NCI-H1417 treated with DMSO at 0.1 percent for 48 hours (cell line): ENCODE data around the gene TCFL5.

Experiments used
- DNase-seq: peaks from one replicate; lab custom pipeline; 2025; lab: John Stamatoyannopoulos, UW

Gene TCFL5

DNA sequence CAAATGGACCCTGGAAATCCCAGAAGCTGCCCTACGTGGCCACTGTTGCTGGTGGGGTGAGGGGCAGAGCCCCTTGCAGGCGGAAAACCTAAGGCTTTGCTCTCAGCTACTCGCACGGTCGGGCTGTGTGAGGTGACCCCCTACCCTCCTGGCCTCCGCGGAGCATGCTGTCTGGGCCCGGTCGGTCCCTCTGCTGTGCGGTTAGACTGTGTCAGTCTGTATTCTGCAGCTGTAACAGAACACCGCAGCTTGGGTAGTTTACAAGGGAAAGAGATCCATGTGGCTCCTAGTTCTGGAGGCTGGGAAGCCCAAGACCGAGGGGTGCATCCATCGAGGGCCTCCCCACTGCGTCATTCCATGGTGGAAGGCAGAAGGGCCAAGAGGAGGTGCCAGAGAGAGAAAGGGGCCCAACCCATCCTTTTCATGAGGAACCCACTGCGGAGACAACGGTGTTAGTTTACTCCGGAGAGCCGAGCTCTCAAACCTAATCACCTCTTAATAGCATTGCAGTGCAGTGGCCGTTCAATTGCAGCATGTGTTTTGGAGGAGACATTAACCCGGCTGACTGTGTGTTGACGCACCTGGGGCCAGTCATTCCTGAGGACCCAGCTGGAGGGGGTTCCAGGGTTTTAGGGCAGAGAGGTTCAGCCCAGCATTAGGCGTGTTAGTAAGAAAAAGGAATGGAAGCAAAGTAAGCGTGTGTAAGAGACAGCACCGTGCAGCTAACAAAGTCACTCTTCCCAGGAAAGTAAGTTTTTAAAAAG, 26.5 kb downstream of the TCFL5 start:
- no peak for DNase-seq

DNA sequence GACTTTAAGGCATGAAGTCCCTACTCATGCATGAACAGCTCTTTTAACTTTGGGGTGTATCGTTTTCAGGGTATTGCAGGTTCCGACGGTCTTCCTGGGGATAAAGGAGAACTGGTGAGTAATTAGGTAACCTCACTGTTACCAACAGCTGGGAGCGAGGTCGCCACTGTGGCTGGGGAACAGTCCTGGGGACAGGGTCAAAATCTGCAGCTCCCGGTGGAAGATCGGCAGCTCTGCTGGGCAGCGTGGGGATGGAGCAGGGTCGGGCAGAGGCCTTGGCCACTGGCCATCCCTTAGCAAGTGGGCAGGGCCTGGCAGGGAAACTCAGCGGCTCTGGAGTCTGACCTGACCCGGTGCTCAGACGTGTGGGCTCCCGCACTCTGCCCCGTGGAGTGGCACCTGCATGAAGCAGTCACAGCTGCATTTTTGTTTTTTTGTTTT, 28.7 kb downstream of the TCFL5 start:
- no peak for DNase-seq

DNA sequence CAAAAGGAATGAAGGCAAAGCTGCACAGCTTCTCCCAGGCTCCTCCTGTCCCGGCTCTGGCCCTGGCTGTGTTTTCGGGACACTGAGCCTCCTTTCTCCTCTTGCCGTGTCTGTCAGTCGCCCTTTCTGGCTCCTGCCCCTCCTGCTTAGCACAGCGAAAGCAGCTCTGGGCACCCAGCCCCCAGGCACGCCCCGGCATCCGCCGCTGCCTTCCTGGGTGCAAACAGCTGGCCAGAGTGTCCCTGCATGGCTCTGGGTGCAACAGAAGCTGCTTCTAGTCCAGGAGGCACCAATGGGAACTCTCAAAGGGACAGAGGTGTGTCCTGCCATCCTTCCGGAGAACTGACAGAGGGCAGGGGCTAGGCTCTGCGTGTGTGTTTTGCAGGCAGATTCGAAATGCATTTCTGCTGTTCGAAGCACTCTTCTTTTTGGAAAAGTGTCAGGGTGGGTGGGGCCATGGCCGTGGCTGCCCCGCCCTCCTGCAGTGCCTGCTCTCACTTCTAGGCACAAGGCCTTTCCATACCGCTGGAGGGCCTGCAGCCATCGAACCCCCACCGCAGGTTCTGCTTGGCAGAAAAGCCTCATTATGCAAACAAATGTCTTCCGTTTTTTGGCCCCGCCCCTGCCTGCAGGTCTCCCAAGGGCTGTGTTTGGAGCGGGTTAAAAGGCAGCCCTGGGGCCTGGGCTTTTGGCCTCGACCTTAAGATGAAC, 29.3 kb downstream of the TCFL5 start:
- DNase-seq, result no peak

DNA sequence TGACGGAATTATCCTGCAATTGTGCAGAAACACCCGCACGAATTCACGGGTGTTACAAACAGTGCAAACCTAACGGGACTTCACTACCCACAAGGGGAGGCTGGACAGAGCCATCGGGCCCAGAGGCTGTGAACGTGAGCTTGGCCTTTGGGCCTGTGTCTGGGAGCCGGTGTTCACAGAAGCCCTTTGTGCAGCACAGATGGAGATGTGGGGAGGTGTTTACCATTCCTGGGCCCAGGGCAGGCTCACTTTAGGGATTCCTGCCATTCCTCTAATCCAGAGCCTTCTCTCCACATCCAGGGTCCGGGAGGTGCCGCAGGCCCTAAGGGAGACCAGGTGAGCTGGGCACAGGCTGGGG, 29.8 kb downstream of the TCFL5 start:
- no peak for DNase-seq

DNA sequence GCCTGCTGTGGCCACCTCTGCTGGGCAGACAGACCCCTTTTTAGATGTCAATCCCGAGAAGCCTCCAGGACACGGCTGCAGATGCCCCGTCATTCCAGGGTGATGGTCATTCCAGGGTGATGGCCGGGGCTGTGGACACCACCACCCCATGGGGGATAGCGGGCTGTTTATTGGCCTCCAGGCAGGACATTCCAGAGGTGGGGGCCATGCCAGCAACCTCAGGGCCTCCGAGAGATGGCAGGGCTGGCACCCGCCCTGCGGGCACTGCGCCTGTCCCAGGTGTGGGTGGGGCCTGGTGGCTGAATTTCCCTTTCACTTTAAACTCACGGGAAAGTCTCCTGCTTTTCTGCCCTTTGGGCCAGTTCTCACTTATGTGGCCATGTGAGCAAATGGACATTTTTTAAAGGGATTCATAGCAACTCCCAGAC, 30.2 kb downstream of the TCFL5 start:
- DNase-seq, result no peak

DNA sequence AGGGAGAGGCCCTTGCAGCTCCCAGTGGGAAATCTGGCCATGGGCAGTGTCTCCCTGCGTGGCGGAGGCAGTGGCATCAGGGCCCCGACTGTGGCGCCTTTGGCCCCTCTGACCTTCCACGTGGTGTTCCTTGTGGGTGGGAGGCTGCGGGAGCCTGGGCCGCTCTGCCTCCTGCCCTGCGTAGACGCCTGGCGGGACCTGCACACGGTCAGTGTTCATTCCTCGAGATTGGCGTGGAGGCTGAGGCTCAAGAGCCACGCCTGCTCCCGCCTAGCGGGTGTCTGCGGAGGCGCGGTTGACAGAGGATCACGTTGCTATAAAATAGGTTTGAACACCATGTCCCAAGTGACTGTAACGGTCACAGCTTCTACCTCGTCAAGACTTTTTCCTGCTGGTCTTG, 30.8 kb downstream of the TCFL5 start:
- DNase-seq, result no peak

DNA sequence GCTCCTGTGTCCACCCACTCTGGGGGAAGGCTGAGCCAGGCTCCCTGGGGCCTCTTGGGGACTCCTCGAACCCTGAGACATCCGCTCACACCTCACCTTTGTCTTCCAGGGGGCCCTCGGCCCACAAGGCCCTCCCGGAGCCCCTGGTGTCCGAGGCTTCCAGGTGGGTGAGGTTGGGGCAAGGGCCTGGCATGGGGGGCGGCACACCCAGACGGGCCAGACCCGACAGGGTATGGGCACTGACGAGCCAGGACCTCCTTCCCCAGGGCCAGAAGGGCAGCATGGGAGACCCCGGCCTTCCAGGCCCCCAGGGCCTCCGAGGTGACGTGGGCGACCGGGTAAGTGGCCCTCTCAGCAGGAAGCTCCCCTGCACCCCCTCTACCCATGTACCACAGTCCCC, 31.4 kb downstream of the TCFL5 start:
- no peak for DNase-seq

DNA sequence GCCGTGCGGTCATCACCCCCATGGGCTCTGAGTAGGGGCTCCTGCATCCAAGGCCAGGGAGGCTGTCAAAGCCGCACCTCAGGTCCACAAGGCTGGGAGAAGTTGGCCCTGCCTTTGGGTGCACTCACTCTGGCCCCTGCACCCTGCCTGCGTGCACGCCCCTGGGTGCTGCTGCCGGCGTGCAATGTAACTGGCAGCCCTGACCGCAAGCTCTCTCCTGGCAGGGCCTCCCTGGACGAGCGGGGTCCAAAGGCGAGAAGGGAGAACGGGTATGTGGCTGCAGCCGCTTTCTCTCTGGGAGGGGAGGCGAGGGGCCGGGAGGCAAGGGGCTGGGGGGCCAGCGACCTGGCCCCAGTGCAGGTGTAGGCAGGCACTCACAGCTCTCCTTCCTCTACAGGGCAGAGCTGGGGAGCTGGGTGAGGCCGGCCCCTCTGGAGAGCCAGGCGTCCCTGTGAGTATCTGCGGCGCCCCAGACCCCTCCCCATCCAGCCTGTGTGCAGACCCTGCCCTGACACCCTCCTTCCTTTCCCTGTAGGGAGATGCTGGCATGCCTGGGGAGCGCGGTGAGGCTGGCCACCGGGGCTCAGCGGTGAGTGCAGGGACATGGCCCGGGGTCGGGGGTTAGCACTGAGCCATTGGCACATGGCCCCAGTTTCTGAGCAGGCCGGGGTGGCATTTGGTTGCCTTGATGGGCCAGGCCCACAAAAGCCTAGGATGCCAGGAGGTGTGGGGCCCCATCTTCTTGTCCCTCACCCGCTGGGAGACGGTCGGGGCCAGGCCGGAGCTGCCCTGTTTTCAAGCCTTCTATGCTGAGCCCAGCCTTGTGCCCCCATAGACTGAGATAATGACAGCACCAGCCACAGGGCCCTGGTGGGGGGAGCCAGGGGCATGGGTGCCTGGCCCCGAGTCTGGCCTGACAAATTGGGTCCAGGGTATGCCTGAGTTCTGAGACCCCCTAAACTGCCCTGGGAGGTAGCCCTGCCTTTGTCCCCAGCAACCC, 32.1 kb downstream of the TCFL5 start:
- DNase-seq, result no peak

DNA sequence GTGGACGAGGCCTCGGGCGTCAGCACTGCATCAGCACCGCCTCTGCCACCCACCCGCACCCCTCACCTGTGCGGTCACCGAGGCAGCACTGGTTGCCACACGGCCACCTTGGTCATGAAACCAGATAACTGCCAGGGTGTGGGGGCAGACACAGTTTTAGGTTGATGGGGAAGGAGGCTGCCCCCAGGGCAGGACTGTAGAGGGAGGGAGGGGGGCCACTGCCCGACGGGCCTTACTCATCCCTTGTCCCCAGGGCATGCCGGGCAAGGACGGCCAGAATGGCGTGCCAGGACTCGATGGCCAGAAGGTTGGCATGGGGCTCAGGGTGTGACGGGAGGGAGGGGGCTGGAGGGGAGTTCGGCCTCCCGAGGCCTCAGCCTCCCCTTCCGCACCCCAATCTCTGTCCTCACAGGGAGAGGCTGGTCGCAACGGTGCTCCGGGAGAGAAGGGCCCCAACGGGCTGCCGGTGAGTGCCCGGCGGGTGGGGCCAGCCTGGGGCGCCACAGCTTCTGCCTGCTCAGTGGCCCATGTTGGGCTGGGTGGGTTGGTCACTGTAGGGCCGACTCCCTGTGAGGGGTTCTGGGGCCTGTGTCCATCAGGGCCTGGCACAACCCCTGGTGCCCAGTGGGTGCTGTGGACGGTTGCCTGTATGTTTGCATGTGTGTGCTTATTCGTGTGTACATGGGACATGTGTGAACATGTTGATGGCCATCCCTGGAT, 33.0 kb downstream of the TCFL5 start:
- no peak for DNase-seq

DNA sequence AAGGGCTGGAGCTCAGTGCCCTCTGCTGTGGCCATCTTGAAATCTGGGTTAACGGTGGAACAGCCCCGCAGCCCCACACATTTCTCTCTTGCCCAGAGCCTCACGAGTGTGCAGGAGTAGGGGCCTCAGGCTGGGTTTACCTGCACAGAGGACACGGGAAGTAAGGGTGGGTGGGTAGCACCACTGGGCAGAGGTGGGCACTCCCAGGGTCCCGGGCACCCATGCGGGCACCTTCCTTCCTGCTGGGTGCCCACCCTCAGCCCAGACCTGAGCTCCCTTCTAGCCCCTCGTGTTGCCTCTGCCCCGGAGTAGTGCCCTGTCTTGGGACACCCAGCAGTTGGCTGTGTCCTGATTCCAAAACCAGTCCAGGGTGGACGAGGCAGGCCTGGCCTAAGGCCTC, 33.6 kb downstream of the TCFL5 start:
- DNase-seq, result no peak

DNA sequence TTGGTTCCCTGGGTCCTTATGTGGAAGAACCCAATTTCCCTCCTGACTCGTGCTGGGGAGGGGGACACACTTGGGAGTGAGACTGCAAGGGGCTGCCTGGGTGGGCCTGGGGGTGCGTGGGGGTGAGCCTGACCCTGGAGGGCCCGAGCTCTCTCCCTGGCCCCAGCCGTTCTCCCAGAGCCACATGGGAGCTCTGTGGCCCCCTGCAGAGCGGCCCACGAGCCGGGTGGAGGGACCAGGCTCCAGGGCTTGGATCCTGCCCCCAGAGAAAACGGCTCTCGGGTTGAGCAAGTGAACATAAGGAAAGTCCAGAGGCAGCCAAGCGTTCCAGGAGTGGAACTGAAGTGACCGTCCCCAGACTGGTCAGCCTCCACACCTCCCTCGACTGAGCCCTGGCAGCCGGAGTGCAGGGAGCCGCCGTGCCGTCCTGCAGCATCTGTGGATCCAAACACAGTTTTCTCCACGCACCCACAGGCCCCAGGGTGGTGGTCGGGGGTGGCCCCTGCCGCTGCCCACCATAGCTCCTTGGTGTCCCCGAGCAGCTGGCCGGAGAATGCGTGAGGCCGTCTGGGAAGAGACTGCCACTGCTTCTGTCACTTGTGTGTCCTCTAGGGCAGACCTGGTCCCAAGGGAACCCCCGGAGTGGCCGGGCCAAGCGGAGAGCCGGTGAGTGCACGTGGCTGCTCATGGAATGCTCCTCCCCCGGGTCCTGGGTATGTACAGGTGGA, 34.1 kb downstream of the TCFL5 start:
- DNase-seq, result no peak

DNA sequence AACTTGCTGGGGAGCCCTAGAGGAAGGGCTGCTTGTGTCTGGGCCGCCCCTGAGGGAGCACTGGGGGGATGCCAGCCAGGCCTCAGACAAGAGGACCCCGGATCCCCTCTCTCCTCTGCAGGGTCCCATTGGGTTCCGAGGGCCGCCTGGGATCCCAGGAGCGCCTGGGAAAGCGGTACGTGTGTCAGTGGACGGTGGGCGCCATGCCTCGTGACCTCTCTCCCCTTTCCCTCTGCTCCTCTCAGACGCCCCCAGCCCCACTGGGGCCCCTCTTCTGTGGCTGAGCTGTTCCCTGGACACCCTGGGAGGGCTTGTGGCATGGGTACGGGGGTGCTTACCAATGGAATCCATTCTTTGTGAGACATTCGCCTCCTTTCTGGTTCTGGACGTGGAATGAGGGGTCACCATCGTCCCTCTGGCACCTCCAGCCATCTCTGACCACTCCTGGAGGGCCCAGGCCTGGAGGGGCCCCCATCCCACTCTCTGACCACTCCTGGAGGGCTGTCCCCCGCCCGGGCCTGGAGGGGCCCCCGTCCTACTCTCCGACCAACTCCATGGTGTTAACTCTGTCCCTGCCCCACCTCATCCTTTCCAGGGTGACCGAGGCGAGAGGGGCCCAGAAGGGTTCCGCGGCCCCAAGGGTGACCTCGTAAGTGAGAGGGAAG, 34.8 kb downstream of the TCFL5 start:
- no peak for DNase-seq

DNA sequence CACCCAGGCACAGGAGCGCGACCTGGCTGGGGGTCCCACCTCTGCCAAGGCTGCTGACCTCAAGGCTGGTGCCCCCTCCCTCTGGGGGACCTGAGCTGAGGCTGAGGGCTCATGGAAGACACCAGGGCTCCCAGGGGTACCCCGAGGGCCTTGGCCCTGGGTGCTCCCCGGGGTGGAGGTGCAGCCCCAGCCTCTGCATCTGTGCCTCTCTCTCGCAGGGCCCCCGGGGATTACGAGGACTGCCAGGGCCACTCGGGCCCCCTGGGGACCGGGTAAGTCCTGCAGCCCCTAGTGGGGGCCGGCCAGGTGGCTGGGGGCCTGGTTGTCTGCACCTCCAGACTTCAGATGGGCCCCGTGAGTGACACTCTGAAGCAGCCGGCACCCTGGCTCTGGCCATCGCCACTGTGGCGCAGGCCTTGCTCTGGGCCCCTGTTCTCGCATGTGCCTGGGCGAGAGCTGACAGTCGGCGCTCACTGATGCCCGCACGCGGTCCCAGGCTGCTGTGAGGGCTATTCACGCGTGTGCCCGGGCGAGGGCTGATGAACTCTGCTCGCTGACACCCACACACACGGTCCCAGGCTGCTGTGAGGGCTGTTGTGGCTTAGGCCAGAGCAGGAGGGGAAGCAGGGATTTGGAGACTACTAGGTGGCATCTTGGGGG, 35.5 kb downstream of the TCFL5 start:
- DNase-seq, result no peak

DNA sequence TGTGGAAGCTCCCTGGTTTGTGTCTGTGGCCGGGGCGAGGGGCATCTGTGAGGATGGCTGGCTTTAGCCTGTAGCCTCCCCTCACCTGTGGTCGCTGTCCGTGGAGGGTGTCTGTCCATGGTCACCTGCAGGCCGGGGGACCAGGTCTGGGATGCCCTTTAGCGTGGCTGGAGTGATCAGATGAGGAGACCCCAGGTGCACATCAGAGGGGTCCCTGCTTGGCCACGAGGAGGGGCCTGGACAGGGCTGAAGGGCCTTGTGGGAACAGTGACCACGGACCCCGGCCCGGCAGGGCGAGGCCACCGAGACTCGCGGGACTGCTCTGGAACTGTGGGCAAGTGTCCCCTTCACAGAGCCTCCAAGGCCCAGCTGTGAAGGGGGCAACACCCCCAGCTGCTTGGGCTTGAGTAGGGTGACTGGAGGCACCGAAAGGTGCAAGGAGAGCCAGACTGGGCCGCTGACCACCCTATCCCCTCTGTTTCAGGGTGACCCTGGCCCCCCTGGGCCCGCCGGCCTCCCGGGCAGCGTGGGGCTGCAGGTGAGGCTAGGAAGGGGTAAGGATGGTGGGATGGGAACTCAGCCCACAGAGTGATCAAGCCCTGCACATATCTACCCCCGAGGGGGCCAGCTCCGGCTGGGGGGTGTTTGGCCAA, 36.2 kb downstream of the TCFL5 start:
- DNase-seq, result no peak

DNA sequence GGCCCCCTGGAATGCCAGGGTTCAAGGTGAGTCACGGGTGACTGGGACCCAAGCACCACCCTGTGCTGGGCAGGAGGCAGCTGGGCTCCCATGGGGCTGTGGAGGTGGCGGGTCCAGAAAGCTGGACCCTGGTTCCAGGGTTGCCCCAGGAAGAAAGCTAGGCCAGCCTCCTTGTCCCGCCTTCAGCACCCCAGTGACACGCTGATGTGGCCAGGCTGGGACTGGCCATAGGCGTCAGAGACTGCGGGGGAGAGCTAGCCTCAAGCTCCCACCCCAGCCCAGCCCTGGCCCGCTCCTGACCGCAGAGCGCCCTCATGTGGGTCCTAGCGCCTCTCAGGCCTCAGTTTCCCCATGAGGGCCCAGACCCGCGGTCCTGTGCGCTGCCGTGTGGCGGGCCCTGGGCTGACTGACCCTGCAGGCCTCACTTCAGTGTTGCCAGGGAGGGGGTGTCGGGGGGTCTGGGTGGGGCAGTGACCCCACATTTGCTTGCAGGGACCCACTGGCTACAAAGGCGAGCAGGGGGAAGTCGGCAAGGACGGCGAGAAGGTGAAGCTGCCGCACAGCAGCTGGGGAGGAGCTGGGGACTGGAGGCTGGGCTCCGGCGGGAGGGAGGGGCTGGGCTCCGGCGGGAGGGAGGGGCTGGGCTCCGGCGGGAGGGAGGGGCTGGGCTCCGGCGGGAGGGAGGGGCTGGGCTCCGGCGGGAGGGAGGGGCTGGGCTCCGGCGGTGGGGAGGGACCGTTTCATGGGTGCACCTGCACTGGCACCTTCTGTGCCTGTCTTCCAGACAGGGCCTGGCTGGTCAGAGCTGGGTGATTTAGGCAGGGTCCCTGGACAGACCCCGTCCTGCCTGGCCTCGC, 36.9 kb downstream of the TCFL5 start:
- no peak for DNase-seq

DNA sequence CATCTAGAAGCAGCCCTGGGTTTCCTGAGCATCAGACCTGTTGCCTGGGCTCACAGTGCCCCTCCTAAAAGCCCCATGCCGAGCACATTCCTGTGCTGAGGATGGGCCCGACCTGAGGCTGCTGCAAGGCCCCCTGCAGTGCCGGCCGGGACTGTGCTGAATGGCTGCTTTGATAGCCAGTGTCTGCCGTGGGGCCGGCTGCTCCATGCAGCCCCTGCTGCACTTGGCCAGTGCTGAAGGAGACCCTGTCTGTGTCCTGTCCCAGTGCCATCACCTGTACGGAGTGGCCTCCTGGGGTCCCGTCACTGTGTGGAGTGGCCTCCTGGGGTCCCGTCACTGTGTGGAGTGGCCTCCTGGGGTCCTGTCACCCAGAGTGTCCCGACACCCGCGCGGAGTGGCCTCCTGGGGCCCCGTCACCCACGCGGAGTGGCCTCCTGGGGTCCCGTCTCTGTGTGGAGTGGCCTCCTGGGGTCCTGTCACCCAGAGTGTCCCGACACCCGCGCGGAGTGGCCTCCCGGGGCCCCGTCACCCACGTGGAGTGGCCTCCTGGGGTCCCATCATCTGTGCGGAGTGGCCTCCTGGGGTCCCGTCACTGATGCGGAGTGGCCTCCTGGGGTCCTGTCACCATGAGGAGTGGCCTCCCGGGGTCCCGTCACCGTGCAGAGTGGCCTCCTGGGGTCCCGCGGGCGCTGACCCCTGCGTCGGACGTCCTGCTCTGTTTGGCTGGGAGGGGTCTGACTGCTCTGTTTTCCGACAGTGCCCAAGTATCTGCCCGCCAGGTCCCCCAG, 37.7 kb downstream of the TCFL5 start:
- no peak for DNase-seq

DNA sequence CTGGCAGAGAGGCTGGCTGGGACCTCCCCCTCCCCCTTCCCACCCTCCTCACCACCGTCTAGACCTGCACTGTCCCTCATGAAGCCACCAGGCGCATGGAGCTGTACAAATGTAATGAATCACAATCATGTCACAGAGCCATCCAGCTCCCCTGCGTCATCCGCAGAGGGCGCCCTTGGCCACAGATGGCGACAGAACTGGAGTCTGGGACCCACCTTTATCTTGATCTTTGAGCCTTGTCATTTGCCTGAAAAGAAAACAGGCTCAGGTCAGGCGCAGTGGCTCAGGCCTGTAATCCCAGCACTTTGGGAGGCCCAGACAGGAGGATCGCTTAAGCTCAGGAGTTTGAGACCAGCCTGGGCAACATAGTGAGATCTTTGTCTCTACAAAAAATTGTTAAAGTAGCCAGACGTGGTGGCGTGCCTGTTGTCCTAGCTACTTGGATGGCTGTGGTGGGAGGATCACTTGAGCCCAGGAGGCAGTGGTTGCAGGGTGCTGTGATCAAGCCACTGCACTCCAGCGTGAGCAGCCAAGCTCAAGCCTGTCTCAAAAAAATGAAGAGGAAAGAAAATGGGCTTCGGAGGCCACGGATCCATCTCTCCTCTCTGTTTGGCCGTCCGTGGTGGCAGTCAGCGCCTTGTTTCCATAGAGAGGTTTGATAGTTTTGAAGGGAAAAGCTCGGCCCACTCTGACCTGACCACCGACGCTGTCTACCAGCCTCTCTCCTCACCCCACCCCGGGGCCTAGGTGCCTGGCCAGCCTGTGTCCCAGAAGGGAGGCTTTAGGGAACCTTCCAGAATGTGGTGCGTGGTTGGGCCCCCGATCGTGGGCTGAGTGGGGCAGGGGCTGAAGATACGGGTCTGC, 38.6 kb downstream of the TCFL5 start:
- DNase-seq, result no peak
